LNCaP clone FGC (cell line): ENCODE data around the gene SMG1.
"Not testable (repeated sequence)": the region's sequence is repeated elsewhere in the genome, so short reads cannot be mapped to it uniquely, and the experiment has no call there.

Experiments used
- DNase-seq: peaks from one replicate; pipeline ENCODE4 v3.0.0-alpha.2; 2011; ENCODE audit warnings: low read depth
- H3K4me3 ChIP-seq: 2 replicates; pipeline ENCODE4 v1.5.1; 2011; ENCODE audit warnings: mild to moderate bottlenecking, low read depth, low read length, control low read depth
- CTCF ChIP-seq: IDR thresholded peaks from 2 replicates; pipeline ENCODE4 v1.5.1; 2012; ENCODE audit warnings: mild to moderate bottlenecking; ENCODE audit not compliant: control insufficient read depth, insufficient read depth; ENCODE audit errors: extremely low read depth

The SMG1 gene

GRCh38 chr16:18932243-18932987, 6.2 kb upstream of the SMG1 start:
- TF ChIP-seq CTCF: no peak
- no peak for DNase-seq

GRCh38 chr16:18931756-18932155, 5.5 kb upstream of the SMG1 start:
- H3K4me3 ChIP-seq: no peak overlapping the region
- TF ChIP-seq CTCF: no peak
- no peak for DNase-seq

More at GRCh38 chr16:18932243-18932987, 6.2 kb upstream of the SMG1 start:
- H3K4me3 ChIP-seq: no peak overlapping the region

GRCh38 chr16:18930095-18930494, 3.9 kb upstream of the SMG1 start:
- H3K4me3 ChIP-seq, DNase-seq: not testable (repeated sequence)

- H3K4me3 ChIP-seq, DNase-seq: not testable (repeated sequence)
These were observed 1.9 kb upstream of the SMG1 start for GRCh38 chr16:18928073-18928472.

- not testable (repeated sequence) for DNase-seq
- peak overlapping the region; percentile 79 for H3K4me3 ChIP-seq
These were observed 808 bp downstream of the SMG1 start for GRCh38 chr16:18925215-18925985.

- not testable (repeated sequence) for DNase-seq
- H3K4me3 ChIP-seq: peak overlapping the region; percentile 79
These were observed 2.3 kb downstream of the SMG1 start for GRCh38 chr16:18923935-18924334.

- H3K4me3 ChIP-seq, DNase-seq: not testable (repeated sequence)
These were observed 3.1 kb downstream of the SMG1 start for GRCh38 chr16:18923124-18923523.

- not testable (repeated sequence) for H3K4me3 ChIP-seq, DNase-seq
These were observed 16.6 kb downstream of the SMG1 start for GRCh38 chr16:18909585-18909984.

- not testable (repeated sequence) for H3K4me3 ChIP-seq, DNase-seq
These were observed 17.5 kb downstream of the SMG1 start for GRCh38 chr16:18908716-18909115.

GRCh38 chr16:18902778-18903177, 23.4 kb downstream of the SMG1 start:
- not testable (repeated sequence) for H3K4me3 ChIP-seq

GRCh38 chr16:18902044-18902443, 24.2 kb downstream of the SMG1 start:
- not testable (repeated sequence) for H3K4me3 ChIP-seq, DNase-seq

More at GRCh38 chr16:18902778-18903177, 23.4 kb downstream of the SMG1 start:
- not testable (repeated sequence) for DNase-seq

- not testable (repeated sequence) for DNase-seq, H3K4me3 ChIP-seq
These were observed 25.0 kb downstream of the SMG1 start for GRCh38 chr16:18901194-18901593.

- not testable (repeated sequence) for DNase-seq, H3K4me3 ChIP-seq
These were observed 41.8 kb downstream of the SMG1 start for GRCh38 chr16:18884456-18884855.

GRCh38 chr16:18877734-18878133, 48.5 kb downstream of the SMG1 start:
- not testable (repeated sequence) for DNase-seq, H3K4me3 ChIP-seq

GRCh38 chr16:18877259-18877658, 48.9 kb downstream of the SMG1 start:
- DNase-seq, H3K4me3 ChIP-seq: not testable (repeated sequence)

GRCh38 chr16:18876301-18876700, 49.9 kb downstream of the SMG1 start:
- DNase-seq, H3K4me3 ChIP-seq: not testable (repeated sequence)
